Measurements from ENCODE around the gene MYO15B. TPM values are rescaled to one million over a fixed set of nuclear protein-coding genes. Genes with fewer than 3 reads are reported as not detected.

The MYO15B gene
- polyA plus RNA-seq, 1 donor from 2014 or later, result 2.4 TPM

GRCh38 chr17:75557852-75558665, 29.5 kb upstream of the MYO15B start:
- H3K4me3 ChIP-seq (ENCODE audit: low read length), result no peak overlapping the region
- H3K36me3 ChIP-seq (ENCODE audit: insufficient read depth, low read length), result no peaks in the 10 kb centered on the region
- TF ChIP-seq RAD21 (conservative IDR thresholded peaks at IDR 0.05), result no peak
- no peak for TF ChIP-seq EZH2 (IDR thresholded peaks at IDR 0.05; ENCODE audit: borderline replicate concordance, insufficient read depth, low read length, poor library complexity, severe bottlenecking)
- no peaks in the 10 kb centered on the region for H3K27me3 ChIP-seq (ENCODE audit: insufficient read depth, low read depth, low read length)
- H3K9me2 ChIP-seq (ENCODE audit: insufficient read depth, low read length), result no peaks in the 10 kb centered on the region
- H3K27ac ChIP-seq (ENCODE audit: low read length), result no peak overlapping the region
- no peaks in the 10 kb centered on the region for H3F3A ChIP-seq (ENCODE audit: insufficient read depth, low read length, poor library complexity, severe bottlenecking)
- H3K9me3 ChIP-seq (ENCODE audit: low read length), result no peaks in the 10 kb centered on the region
- no peak overlapping the region for H3K4me2 ChIP-seq (ENCODE audit: low read length)
- no peaks in the 10 kb centered on the region for H3K79me2 ChIP-seq (replicated peaks; ENCODE audit: insufficient read depth, low read length)
- no peak overlapping the region for H3K9ac ChIP-seq (ENCODE audit: low read length)
- no peak overlapping the region for H2AFZ ChIP-seq (ENCODE audit: low read depth, low read length)
- H4K20me1 ChIP-seq (ENCODE audit: insufficient read depth), result no peaks in the 10 kb centered on the region

DNA sequence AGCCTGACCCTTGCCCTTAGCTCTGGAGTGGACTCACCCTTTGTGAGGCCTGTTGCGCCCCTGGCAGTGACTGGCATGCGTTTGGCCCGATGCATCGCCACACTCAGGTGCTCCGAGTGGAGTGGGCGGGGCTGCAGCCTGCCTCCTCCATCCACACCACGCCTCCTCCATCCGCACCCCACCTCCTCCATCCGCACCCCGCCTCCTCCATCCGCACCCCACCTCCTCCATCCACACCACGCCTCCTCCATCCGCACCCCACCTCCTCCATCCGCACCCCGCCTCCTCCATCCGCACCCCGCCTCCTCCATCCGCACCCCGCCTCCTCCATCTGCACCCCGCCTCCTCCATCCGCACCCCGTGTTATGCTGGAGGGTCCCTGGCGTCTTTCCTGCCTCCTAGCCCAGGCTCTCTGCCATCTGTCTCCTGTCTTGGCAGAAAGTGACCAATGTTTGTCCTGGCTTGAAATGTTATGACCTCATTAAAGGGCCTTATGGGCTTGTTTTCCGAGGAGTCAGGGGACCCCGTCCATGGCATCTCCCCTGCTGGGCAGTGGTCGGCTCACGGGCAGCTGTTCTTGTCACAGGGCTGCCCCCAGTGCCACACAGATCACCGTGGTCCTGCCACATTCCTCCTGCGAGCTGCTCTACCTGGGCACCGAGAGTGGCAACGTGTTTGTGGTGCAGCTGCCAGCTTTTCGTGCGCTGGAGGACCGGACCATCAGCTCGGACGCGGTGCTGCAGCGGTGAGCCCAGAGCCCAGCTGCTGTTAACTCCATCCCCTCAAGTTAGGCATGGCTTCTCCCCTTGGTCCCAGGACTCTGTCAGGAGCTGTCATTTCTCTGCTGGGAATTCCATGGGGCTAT, 28.7 kb upstream of the MYO15B start:
- no peak overlapping the region for H3K9ac ChIP-seq (ENCODE audit: low read length)
- H3K9me3 ChIP-seq (ENCODE audit: low read length), result no peaks in the 10 kb centered on the region
- H3K79me2 ChIP-seq (replicated peaks; ENCODE audit: insufficient read depth, low read length), result no peaks in the 10 kb centered on the region
- H3K27me3 ChIP-seq (ENCODE audit: insufficient read depth, low read depth, low read length), result no peaks in the 10 kb centered on the region
- no peak overlapping the region for H2AFZ ChIP-seq (ENCODE audit: low read depth, low read length)
- no peak overlapping the region for H3K4me2 ChIP-seq (ENCODE audit: low read length)
- no peak for TF ChIP-seq EZH2 (IDR thresholded peaks at IDR 0.05; ENCODE audit: borderline replicate concordance, insufficient read depth, low read length, poor library complexity, severe bottlenecking)
- no peak for TF ChIP-seq MXI1 (conservative IDR thresholded peaks at IDR 0.05; ENCODE audit: poor library complexity, severe bottlenecking)
- no peaks in the 10 kb centered on the region for H4K20me1 ChIP-seq (ENCODE audit: insufficient read depth)
- no peaks in the 10 kb centered on the region for H3K9me2 ChIP-seq (ENCODE audit: insufficient read depth, low read length)
- no peaks in the 10 kb centered on the region for H3K36me3 ChIP-seq (ENCODE audit: insufficient read depth, low read length)
- no peak overlapping the region for H3K27ac ChIP-seq (ENCODE audit: low read length)
- no peak overlapping the region for H3K4me3 ChIP-seq (ENCODE audit: low read length)
- no peaks in the 10 kb centered on the region for H3F3A ChIP-seq (ENCODE audit: insufficient read depth, low read length, poor library complexity, severe bottlenecking)

DNA sequence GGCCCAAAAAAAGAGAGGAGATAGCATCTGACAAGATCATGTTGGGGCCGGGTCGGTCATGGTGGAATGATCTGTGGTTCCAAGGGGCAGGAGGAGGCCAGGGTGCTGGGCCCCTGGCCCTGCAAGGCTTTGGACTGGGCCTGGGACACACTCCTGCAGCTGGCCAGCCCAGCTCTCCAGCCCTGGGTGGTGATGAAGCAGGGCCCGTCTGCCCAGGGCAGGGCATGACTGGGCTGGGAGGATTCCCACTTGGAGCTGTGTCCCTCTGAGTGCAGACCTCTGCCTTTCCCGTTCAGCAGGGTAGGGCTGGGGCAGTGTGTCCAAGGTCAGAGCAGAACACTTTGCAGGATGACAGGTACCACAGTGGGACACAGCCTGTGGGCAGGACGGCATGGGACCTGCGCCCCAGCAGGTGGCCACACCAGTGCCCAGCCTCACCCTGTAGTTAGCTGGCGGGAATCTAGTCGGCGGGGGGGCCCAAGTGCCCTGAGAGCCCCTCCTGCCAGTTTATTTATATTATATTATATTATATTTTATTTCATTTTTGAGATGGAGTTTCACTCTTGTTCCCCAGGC, 27.6 kb upstream of the MYO15B start:
- H3K9ac ChIP-seq (ENCODE audit: low read length), result no peak overlapping the region
- H3K9me3 ChIP-seq (ENCODE audit: low read length), result no peaks in the 10 kb centered on the region
- no peak overlapping the region for H3K27ac ChIP-seq (ENCODE audit: low read length)
- TF ChIP-seq REST (IDR thresholded peaks at IDR 0.05; ENCODE audit: borderline replicate concordance) (no peak), EP300 (conservative IDR thresholded peaks at IDR 0.05; ENCODE audit: poor library complexity, severe bottlenecking) (no peak), RAD21 (conservative IDR thresholded peaks at IDR 0.05) (no peak), CTCF (IDR thresholded peaks at IDR 0.05; ENCODE audit: poor library complexity, severe bottlenecking) (no peak), EZH2 (IDR thresholded peaks at IDR 0.05; ENCODE audit: borderline replicate concordance, insufficient read depth, low read length, poor library complexity, severe bottlenecking) (no peak), SMC3 (conservative IDR thresholded peaks at IDR 0.05; ENCODE audit: poor library complexity) (no peak), POLR2AphosphoS5 (IDR thresholded peaks at IDR 0.05) (no peak), TAF1 (IDR thresholded peaks at IDR 0.05; ENCODE audit: low read depth) (no peak), MXI1 (conservative IDR thresholded peaks at IDR 0.05; ENCODE audit: poor library complexity, severe bottlenecking) (no peak)
- H2AFZ ChIP-seq (ENCODE audit: low read depth, low read length), result no peak overlapping the region
- H3K9me2 ChIP-seq (ENCODE audit: insufficient read depth, low read length), result no peaks in the 10 kb centered on the region
- H3K27me3 ChIP-seq (ENCODE audit: insufficient read depth, low read depth, low read length), result no peaks in the 10 kb centered on the region
- H3K79me2 ChIP-seq (replicated peaks; ENCODE audit: insufficient read depth, low read length), result no peaks in the 10 kb centered on the region
- no peak overlapping the region for H3K4me2 ChIP-seq (ENCODE audit: low read length)
- H4K20me1 ChIP-seq (ENCODE audit: insufficient read depth), result no peaks in the 10 kb centered on the region
- no peaks in the 10 kb centered on the region for H3F3A ChIP-seq (ENCODE audit: insufficient read depth, low read length, poor library complexity, severe bottlenecking)
- no peak overlapping the region for H3K4me3 ChIP-seq (ENCODE audit: low read length)
- H3K36me3 ChIP-seq (ENCODE audit: insufficient read depth, low read length), result no peaks in the 10 kb centered on the region
